Common myeloid progenitor, CD34-positive (primary cell): ENCODE measurements around the gene AGO3.
A peak's percentile ranks its signal among the peaks of the same experiment; 100 is the strongest.

Experiments
- CTCF ChIA-PET: fragments of 350-600 bp; sonication (Branson Sonifier 250); formaldehyde crosslinking; loops from one replicate; lab custom pipeline; 2021; ENCODE audit warnings: antibody characterized with exemption; lab: Charles Lee
- POLR2A ChIA-PET: fragments of 350-600 bp; sonication (Branson Sonifier 250); formaldehyde crosslinking; loops from one replicate; lab custom pipeline; 2021; ENCODE audit warnings: antibody characterized with exemption; lab: Charles Lee
- DNase-seq, 3 donors: peaks; one replicate each; pipeline versions ENCODE4 v3.0.0 to v3.0.0-alpha.2; 2013
- H3K27ac ChIP-seq, 2 experiments: 1 replicate in 1 of 2; 2 replicates in 1 of 2; pipeline ENCODE4 v1.7.0; 2013; ENCODE audit warnings: inconsistent platforms in 2 of 2, low read length in 2 of 2, mild to moderate bottlenecking in 2 of 2, low read depth in 1 of 2, moderate library complexity in 1 of 2; ENCODE audit not compliant: severe bottlenecking in 2 of 2, insufficient read depth in 1 of 2, poor library complexity in 1 of 2
- H3K27me3 ChIP-seq, 5 experiments: replicated peaks in 2 of 5; 1 replicate in 3 of 5; 2 replicates in 2 of 5; pipeline versions ENCODE4 v1.6.1 to v1.7.0; 2013; ENCODE audit warnings: low read length in 4 of 5, mild to moderate bottlenecking in 2 of 5, moderate library complexity in 2 of 5, inconsistent platforms in 1 of 5; ENCODE audit not compliant: insufficient read depth in 5 of 5, control insufficient read depth in 4 of 5
- H3K36me3 ChIP-seq, 4 experiments: 1 replicate in 2 of 4; 2 replicates in 2 of 4; pipeline versions ENCODE4 v1.6.1 to v1.7.0; 2013; ENCODE audit warnings: low read length in 3 of 4, control low read depth in 1 of 4, mild to moderate bottlenecking in 1 of 4; ENCODE audit not compliant: control insufficient read depth in 4 of 4, insufficient read depth in 4 of 4
- H3K4me1 ChIP-seq, 4 experiments: 1 replicate in 3 of 4; 2 replicates in 1 of 4; pipeline versions ENCODE4 v1.6.1 to v1.7.1; 2013; ENCODE audit warnings: low read length in 3 of 4, mild to moderate bottlenecking in 3 of 4, control low read depth in 1 of 4, inconsistent platforms in 1 of 4, moderate library complexity in 1 of 4; ENCODE audit not compliant: control insufficient read depth in 4 of 4, insufficient read depth in 4 of 4; ENCODE audit errors: control extremely low read depth in 1 of 4
- H3K4me3 ChIP-seq, 7 experiments: 1 replicate in 4 of 7; 2 replicates in 3 of 7; pipeline versions ENCODE4 v1.5.1 to v1.7.0; 2013; ENCODE audit warnings: mild to moderate bottlenecking in 7 of 7, low read length in 6 of 7, moderate library complexity in 6 of 7, inconsistent platforms in 2 of 7, low read depth in 2 of 7, control low read depth in 1 of 7; ENCODE audit not compliant: insufficient read depth in 4 of 7, control insufficient read depth in 1 of 7; ENCODE audit errors: extremely low read depth in 1 of 7
- H3K9me3 ChIP-seq, 5 experiments: 1 replicate in 4 of 5; 2 replicates in 1 of 5; pipeline versions ENCODE4 v1.6.1 to v1.7.1; 2013; ENCODE audit warnings: low read length in 4 of 5, mild to moderate bottlenecking in 2 of 5, inconsistent platforms in 1 of 5, low read depth in 1 of 5, moderate library complexity in 1 of 5; ENCODE audit not compliant: control insufficient read depth in 4 of 5, insufficient read depth in 2 of 5; ENCODE audit errors: control extremely low read depth in 1 of 5
- WGBS: methylation state at CpG from one replicate; pipeline ENCODE4 v1.1.5; 2013; ENCODE audit not compliant: insufficient coverage; 5-methylcytosine and 5-hydroxymethylcytosine counted together

The AGO3 gene

DNA sequence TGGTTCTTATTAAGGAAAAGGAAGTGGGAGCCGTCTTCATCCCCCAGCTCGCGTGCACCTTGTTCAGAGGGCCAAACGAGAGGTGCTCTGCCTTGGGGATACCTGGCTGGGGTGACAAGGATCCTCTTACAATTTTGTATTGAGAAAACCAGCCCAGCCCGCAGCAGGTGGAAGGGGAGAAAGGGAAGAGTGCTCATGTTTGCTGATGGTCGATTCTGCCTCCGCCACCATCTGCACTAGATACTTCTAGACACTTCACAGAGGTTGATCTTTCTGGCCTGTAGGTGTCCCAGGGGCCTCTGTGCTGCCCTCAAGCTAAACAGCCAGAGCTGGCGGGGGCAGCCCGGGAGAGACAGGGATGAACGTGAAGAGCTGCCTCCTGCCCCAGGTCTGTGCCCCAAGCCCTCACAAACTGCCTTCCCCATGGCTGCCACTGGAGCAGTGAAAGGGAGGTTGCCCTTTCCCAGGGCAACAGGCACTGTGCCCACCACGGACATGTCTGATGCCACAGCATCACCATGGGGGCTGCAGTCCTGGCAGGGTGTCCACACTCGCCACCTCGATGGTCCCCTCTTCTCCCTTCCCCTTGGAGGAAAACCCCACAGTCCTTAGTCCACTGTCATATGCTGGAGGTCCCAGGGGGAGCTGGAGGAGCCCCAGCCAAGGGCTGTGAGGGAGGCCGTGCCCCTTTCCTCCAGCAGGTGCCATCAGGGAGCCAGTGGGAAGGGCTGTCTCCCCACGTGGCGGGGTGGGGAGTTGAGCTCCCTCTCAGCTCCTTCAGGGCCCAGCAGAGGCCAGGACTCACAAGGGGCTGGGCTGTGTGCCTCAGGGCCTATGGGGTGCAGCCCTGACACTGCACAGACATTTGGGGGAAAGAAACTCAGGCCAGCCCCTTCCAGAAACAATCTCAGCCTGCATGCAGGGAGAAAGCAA is 165.9 kb downstream of the AGO3 start:
- ChIA-PET CTCF (interaction anchor here (0.7 to 17.2 kb wide), 9 partner anchors 11 to 193 kb away, joined by 3 to 283 read pairs (median 4); no protein-coding TSS in a partner anchor), POLR2A (interaction anchor here (0.5 kb wide), 2 partner anchors 22 to 59 kb away, joined by 3 read pairs; partner anchors contain the start of gene MAP7D1)
- Histone ChIP-seq H3K4me3 (no peak overlapping the region), H3K4me1 (peaks cover 0 to 20% (median 13%) of the 10 kb centered on the region in 4 experiments), H3K27me3 (no peaks in the 10 kb centered on the region), H3K36me3 (peaks cover 22 to 38% (median 32%) of the 10 kb centered on the region in 4 experiments), H3K27ac (peak overlapping the region in 1 of 2 experiments; percentile 39), H3K9me3 (no peaks in the 10 kb centered on the region)
- peak in 2 of 3 donors; percentile 32 to 34 for DNase-seq
- 91% methylated on average over 11 of the region's 16 CpGs for WGBS

DNA sequence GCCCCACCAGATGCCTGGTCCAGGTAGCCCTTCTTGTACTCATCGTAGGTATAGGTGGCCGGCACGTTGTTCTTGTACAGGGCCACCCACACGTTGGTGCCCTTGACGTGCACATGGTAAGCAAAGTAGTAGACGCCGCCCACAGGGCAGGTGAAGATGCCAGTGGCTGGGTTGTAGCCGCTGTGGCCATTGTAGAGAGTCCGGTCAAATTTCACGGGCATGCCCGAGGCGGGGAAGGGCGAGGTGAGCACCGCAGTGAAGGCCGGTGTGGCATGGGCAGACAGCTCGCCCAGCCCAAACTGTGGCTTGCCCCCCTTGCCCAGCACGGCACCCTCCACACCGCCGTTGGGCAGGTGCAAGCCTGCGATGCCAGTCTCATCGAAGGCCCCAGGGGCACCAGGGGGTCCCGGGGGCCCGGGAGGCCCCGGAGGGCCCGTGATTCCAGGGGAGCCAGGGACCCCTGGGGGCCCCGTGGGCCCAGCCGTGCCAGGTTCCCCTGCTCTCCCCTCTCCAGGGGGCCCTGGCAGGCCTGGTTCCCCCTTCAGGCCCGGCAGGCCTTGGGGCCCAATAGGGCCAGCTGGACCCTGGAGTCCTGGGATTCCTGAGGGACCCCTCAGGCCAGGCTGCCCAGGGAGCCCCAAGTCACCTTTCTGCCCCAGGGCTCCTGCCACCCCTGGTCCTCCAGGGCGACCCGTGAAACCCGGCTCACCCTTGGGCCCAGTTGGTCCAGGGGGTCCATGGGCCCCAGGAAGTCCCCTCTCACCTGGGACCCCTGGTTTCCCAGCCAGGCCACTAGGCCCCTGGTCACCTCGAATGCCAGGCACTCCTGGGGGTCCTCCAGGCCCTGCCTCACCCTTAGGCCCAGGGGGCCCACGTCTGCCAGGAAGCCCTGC is 167.0 kb downstream of the AGO3 start:
- Histone ChIP-seq H3K9me3 (no peaks in the 10 kb centered on the region), H3K4me1 (peaks cover 0 to 20% (median 13%) of the 10 kb centered on the region in 4 experiments), H3K27me3 (no peaks in the 10 kb centered on the region), H3K4me3 (no peak overlapping the region), H3K27ac (no peak overlapping the region), H3K36me3 (peaks cover 11 to 26% (median 21%) of the 10 kb centered on the region in 4 experiments)
- POLR2A ChIA-PET, result interaction anchor here (0.5 to 0.6 kb wide), 2 partner anchors 58 kb away, joined by 3 read pairs; partner anchors contain the start of gene MAP7D1
- 98% methylated on average over 32 of the region's 33 CpGs for WGBS
- CTCF ChIA-PET, result interaction anchor here (0.8 to 17.2 kb wide), 10 partner anchors 8 to 202 kb away, joined by 3 to 283 read pairs (median 4); no protein-coding TSS in a partner anchor
- no peak for DNase-seq

DNA sequence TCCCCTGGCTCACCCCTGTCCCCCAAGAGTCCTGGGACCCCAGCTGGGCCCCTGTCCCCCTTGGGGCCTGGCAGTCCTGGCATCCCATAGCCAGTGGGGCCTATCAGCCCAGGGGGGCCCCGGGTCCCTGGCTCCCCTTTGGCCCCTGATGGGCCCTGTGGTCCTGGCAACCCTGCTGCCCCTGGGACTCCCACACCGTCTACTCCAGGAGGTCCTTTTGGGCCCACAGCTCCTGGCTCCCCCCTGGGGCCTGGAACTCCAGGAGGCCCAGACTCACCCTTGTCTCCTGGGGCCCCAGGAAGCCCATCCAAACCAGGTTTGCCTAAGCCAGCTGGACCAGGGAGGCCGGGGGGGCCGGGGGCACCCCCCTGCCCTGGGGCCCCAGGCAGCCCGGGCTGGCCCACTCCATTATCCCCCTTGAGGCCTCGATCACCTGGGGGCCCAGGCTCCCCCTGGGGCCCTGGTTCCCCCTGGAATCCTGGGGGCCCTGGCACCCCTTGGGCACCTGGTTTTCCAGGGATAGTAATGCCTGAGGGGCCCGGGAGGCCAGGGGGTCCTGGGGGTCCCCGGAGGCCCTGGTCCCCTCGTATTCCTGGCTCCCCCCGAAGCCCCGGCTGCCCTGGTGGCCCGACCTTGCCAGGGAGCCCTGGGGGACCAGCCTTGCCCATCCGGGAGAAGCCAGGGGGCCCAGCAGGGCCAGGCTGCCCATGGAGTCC is 167.9 kb downstream of the AGO3 start:
- H3K4me1 ChIP-seq, result peaks cover 0 to 20% (median 13%) of the 10 kb centered on the region in 4 experiments
- peaks cover 2 to 17% (median 12%) of the 10 kb centered on the region in 4 experiments for H3K36me3 ChIP-seq
- 94% methylated on average over 13 of the region's 13 CpGs for WGBS
- no peaks in the 10 kb centered on the region for H3K9me3 ChIP-seq
- CTCF ChIA-PET, result interaction anchor here (0.8 to 17.2 kb wide), 6 partner anchors 9 to 201 kb away, joined by 3 to 283 read pairs (median 26); no protein-coding TSS in a partner anchor
- H3K4me3 ChIP-seq, result no peak overlapping the region
- no peak for DNase-seq
- POLR2A ChIA-PET, result no interaction called here
- no peak overlapping the region for H3K27ac ChIP-seq
- H3K27me3 ChIP-seq, result no peaks in the 10 kb centered on the region

DNA sequence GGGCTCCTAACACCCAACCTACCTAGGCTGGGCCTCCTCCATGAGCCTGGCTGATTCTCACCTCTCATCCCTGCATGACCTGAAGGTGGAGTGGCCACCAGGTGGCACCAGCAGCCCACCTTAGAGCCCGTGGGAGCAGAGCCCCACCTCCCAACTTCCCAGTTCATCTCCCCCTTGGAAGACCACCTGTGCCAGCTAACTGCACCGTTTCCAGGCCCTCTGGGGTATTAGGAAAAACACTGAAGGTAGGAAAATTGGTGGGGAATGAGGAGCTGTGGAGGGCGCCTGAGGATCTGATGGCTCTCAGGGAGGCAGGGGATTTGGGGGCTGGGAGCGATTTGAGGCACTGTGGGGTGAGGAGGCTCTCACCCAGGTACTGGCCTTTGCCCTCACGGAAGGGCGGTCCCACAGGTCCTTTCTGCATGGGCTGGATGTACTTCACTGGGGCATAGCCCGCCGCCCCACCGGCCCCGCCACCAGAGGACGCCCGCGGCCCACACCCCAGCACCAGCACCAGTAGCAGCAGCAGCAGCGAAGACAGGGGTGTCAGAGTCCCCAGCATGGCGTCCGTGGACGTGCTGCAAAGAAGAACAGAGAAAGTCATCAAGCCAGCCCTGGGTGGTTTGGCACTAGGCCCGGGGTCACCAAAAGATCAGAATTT is 168.9 kb downstream of the AGO3 start:
- CTCF ChIA-PET, result interaction anchor here (0.8 to 17.2 kb wide), 9 partner anchors 9 to 286 kb away, joined by 3 to 283 read pairs (median 8); no protein-coding TSS in a partner anchor
- peak; percentile 63 to 76 (median 75) for DNase-seq
- peak overlapping the region in 3 of 7 experiments; percentile 19 to 66 (median 35) for H3K4me3 ChIP-seq
- H3K9me3 ChIP-seq, result no peaks in the 10 kb centered on the region
- H3K27me3 ChIP-seq, result no peaks in the 10 kb centered on the region
- H3K36me3 ChIP-seq, result peaks cover 0 to 7% (median 3%) of the 10 kb centered on the region in 4 experiments
- POLR2A ChIA-PET, result no interaction called here
- peaks cover 0 to 20% (median 13%) of the 10 kb centered on the region in 4 experiments for H3K4me1 ChIP-seq
- no peak overlapping the region for H3K27ac ChIP-seq
- 22% methylated on average over 8 of the region's 18 CpGs for WGBS

DNA sequence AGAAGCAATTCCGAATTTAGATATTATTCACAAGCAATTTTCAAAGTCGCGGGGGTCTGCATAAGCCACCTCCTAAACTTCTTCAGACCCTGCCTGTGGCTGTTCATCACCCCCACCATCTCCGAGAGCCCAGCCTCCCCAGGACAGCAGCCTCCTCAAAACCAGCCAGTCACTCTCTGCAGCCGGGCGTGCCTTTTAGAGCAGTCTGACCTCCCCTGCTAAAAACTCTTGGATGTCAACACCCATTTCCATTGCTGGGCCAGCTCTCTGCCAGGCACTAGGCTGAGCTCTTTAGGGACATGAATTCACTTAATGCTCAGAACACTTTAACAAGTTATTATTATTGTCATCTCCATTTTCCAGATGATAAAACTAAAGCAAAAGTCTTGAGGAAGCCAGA is 169.5 kb downstream of the AGO3 start:
- no peaks in the 10 kb centered on the region for H3K27me3 ChIP-seq
- 75% methylated on average over 5 of the region's 6 CpGs for WGBS
- ChIA-PET POLR2A (no interaction called here), CTCF (interaction anchor here (0.7 to 17.2 kb wide), 11 partner anchors 10 to 285 kb away, joined by 3 to 283 read pairs (median 5); no protein-coding TSS in a partner anchor)
- H3K4me1 ChIP-seq, result peaks cover 0 to 19% (median 11%) of the 10 kb centered on the region in 4 experiments
- DNase-seq, result no peak
- peaks cover 0 to 2% (median 0%) of the 10 kb centered on the region in 4 experiments for H3K36me3 ChIP-seq
- H3K27ac ChIP-seq, result no peak overlapping the region
- no peaks in the 10 kb centered on the region for H3K9me3 ChIP-seq
- H3K4me3 ChIP-seq, result peak overlapping the region in 1 of 7 experiments; percentile 35
